Measurements from ENCODE around the gene DYSF.

DYSF gene

GRCh38 chr2:71664161-71664560 lies 210.8 kb downstream of the DYSF start:
- DNase-seq = no peak

- no peak for DNase-seq
Measured at GRCh38 chr2:71665168-71666093, 212.1 kb downstream of the DYSF start.

GRCh38 chr2:71666094-71666474 lies 212.7 kb downstream of the DYSF start:
- DNase-seq = no peak

- no peak for DNase-seq
Measured at GRCh38 chr2:71667256-71668182, 214.2 kb downstream of the DYSF start.

- DNase-seq = no peak
Measured at GRCh38 chr2:71668326-71669057, 215.1 kb downstream of the DYSF start.

- no peak for DNase-seq
Measured at GRCh38 chr2:71669058-71669456, 215.7 kb downstream of the DYSF start.

- no peak for DNase-seq
Measured at GRCh38 chr2:71669628-71670429, 216.5 kb downstream of the DYSF start.

- no peak for DNase-seq
Measured at GRCh38 chr2:71670430-71670795, 217.1 kb downstream of the DYSF start.

GRCh38 chr2:71671203-71671854 lies 218.0 kb downstream of the DYSF start:
- no peak for DNase-seq

GRCh38 chr2:71671895-71672825 lies 218.8 kb downstream of the DYSF start:
- DNase-seq = no peak

- no peak for DNase-seq
Measured at GRCh38 chr2:71672826-71673795, 219.8 kb downstream of the DYSF start.

- no peak for DNase-seq
Measured at GRCh38 chr2:71674158-71674851, 220.9 kb downstream of the DYSF start.

GRCh38 chr2:71675296-71675695 lies 221.9 kb downstream of the DYSF start:
- DNase-seq = no peak

GRCh38 chr2:71678874-71679273 lies 225.5 kb downstream of the DYSF start:
- DNase-seq = no peak

GRCh38 chr2:71679491-71679890 lies 226.1 kb downstream of the DYSF start:
- DNase-seq = no peak

- no peak for DNase-seq
Measured at GRCh38 chr2:71680925-71681324, 227.6 kb downstream of the DYSF start.

- no peak for DNase-seq
Measured at GRCh38 chr2:71681626-71682025, 228.3 kb downstream of the DYSF start.

GRCh38 chr2:71682341-71682740 lies 229.0 kb downstream of the DYSF start:
- no peak for DNase-seq

- no peak for DNase-seq
Measured at GRCh38 chr2:71683070-71683469, 229.7 kb downstream of the DYSF start.

Data from stimulated activated CD4-positive, alpha-beta T cell treated with anti-CD3 and anti-CD28 coated beads, Interleukin-4, amount 100 ng/mL, for 4 hours (primary cell).